Measurements from ENCODE around the gene MDH1.

DNA sequence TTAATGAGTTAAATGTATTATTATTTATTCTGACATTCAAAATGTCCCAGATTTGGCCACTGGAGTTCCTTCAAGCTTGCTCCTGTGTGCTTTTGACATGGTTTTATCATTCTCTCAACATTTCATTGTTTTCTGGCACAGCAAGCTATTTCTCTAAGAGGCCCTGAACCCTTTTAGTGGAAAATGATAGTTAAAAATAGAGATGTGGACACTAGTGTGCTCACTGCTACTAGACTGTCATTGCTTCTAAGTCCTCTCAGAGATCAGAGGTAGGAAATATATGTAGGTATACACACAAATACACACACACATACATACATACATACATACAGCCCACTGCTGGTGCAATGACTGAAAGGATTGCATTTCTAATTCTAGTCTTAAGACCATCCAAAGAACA, 26.0 kb upstream of the MDH1 start:
- TF ChIP-seq, protein P1, sequence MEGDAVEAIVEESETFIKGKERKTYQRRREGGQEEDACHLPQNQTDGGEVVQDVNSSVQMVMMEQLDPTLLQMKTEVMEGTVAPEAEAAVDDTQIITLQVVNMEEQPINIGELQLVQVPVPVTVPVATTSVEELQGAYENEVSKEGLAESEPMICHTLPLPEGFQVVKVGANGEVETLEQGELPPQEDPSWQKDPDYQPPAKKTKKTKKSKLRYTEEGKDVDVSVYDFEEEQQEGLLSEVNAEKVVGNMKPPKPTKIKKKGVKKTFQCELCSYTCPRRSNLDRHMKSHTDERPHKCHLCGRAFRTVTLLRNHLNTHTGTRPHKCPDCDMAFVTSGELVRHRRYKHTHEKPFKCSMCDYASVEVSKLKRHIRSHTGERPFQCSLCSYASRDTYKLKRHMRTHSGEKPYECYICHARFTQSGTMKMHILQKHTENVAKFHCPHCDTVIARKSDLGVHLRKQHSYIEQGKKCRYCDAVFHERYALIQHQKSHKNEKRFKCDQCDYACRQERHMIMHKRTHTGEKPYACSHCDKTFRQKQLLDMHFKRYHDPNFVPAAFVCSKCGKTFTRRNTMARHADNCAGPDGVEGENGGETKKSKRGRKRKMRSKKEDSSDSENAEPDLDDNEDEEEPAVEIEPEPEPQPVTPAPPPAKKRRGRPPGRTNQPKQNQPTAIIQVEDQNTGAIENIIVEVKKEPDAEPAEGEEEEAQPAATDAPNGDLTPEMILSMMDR (IDR thresholded peaks at IDR 0.05; ENCODE audit: low read depth, low read length, missing input control) = no peak
- no peak for TF ChIP-seq JUND (IDR thresholded peaks at IDR 0.05)
- no peak for TF ChIP-seq SP1 (IDR thresholded peaks at IDR 0.05)
- TF ChIP-seq, protein P2, sequence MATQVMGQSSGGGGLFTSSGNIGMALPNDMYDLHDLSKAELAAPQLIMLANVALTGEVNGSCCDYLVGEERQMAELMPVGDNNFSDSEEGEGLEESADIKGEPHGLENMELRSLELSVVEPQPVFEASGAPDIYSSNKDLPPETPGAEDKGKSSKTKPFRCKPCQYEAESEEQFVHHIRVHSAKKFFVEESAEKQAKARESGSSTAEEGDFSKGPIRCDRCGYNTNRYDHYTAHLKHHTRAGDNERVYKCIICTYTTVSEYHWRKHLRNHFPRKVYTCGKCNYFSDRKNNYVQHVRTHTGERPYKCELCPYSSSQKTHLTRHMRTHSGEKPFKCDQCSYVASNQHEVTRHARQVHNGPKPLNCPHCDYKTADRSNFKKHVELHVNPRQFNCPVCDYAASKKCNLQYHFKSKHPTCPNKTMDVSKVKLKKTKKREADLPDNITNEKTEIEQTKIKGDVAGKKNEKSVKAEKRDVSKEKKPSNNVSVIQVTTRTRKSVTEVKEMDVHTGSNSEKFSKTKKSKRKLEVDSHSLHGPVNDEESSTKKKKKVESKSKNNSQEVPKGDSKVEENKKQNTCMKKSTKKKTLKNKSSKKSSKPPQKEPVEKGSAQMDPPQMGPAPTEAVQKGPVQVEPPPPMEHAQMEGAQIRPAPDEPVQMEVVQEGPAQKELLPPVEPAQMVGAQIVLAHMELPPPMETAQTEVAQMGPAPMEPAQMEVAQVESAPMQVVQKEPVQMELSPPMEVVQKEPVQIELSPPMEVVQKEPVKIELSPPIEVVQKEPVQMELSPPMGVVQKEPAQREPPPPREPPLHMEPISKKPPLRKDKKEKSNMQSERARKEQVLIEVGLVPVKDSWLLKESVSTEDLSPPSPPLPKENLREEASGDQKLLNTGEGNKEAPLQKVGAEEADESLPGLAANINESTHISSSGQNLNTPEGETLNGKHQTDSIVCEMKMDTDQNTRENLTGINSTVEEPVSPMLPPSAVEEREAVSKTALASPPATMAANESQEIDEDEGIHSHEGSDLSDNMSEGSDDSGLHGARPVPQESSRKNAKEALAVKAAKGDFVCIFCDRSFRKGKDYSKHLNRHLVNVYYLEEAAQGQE (IDR thresholded peaks at IDR 0.05) = no peak
- TF ChIP-seq HNF4G (IDR thresholded peaks at IDR 0.05) = no peak
- TF ChIP-seq, protein P3, sequence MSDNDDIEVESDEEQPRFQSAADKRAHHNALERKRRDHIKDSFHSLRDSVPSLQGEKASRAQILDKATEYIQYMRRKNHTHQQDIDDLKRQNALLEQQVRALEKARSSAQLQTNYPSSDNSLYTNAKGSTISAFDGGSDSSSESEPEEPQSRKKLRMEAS (IDR thresholded peaks at IDR 0.05) = no peak
- TF ChIP-seq YY1 (IDR thresholded peaks at IDR 0.05) = no peak
- no peak for TF ChIP-seq TAF1 (conservative IDR thresholded peaks at IDR 0.05)
